Smooth muscle cell (in vitro differentiated cells): ENCODE results near the gene NUDT7. TPM values are rescaled to one million over a fixed set of nuclear protein-coding genes. Genes with fewer than 3 reads are reported as not detected.

ENCODE experiments used
- DNase-seq: peaks from one replicate; lab custom pipeline; 2025; ENCODE audit not compliant: unreplicated experiment; lab: John Stamatoyannopoulos, UW
- H2AFZ ChIP-seq: fragments of 200-600 bp; sonication (generic); 2 replicates; pipeline ENCODE4 v1.6.0; 2016; ENCODE audit warnings: antibody characterized with exemption, low read depth, mild to moderate bottlenecking
- H3F3A ChIP-seq: fragments of 200-600 bp; sonication (generic); 2 replicates; pipeline ENCODE4 v1.6.0; 2017; ENCODE audit warnings: antibody characterized with exemption, low read depth
- H3K27ac ChIP-seq: fragments of 200-600 bp; sonication (generic); 2 replicates; pipeline ENCODE4 v1.5.1; 2016; ENCODE audit warnings: low read depth, mild to moderate bottlenecking
- H3K27me3 ChIP-seq: fragments of 200-600 bp; sonication (generic); 2 replicates; pipeline ENCODE4 v1.6.1; 2016; ENCODE audit warnings: low read depth, mild to moderate bottlenecking
- H3K36me3 ChIP-seq: fragments of 200-600 bp; sonication (generic); 2 replicates; pipeline ENCODE4 v1.5.1; 2016; ENCODE audit warnings: low read depth
- H3K4me1 ChIP-seq: fragments of 200-600 bp; sonication (generic); 2 replicates; pipeline ENCODE4 v1.5.1; 2016; ENCODE audit warnings: low read depth
- H3K4me2 ChIP-seq: fragments of 200-600 bp; sonication (generic); 2 replicates; pipeline ENCODE4 v1.6.0; 2016; ENCODE audit warnings: mild to moderate bottlenecking
- H3K4me3 ChIP-seq: fragments of 200-600 bp; sonication (generic); 2 replicates; pipeline ENCODE4 v1.5.1; 2016; ENCODE audit warnings: mild to moderate bottlenecking
- H3K79me2 ChIP-seq: fragments of 200-600 bp; sonication (generic); 2 replicates; pipeline ENCODE4 v1.6.0; 2016; ENCODE audit warnings: low read depth, mild to moderate bottlenecking
- H3K9ac ChIP-seq: fragments of 200-600 bp; sonication (generic); 2 replicates; pipeline ENCODE4 v1.6.0; 2016; ENCODE audit warnings: low read depth
- H3K9me3 ChIP-seq: fragments of 200-600 bp; sonication (generic); replicated peaks from 2 replicates; pipeline ENCODE4 v1.5.1; 2016; ENCODE audit warnings: low read depth
- H4K20me1 ChIP-seq: fragments of 200-600 bp; sonication (generic); 2 replicates; pipeline ENCODE4 v1.6.0; 2016; ENCODE audit warnings: low read depth
- CTCF ChIP-seq: fragments of 200-600 bp; sonication (generic); IDR thresholded peaks from 2 replicates; pipeline ENCODE4 v1.5.1; 2017; ENCODE audit warnings: borderline replicate concordance, mild to moderate bottlenecking, antibody characterized with exemption; ENCODE audit not compliant: insufficient read depth, poor library complexity, severe bottlenecking
- WGBS: methylation state at CpG from one replicate; pipeline ENCODE4 v1.1.7; 2016; ENCODE audit warnings: low lambda C conversion rate; 5-methylcytosine and 5-hydroxymethylcytosine counted together
- polyA plus RNA-seq: library from polyadenylated mRNA; unstranded; fragments of >200 nt; fragmentation: Nextera tagmentation; extraction: Ambion mirVana; gene quantifications from 2 replicates; pipeline ENCODE4 v1.2.1, GENCODE V29; 2016
- total RNA-seq: library from RNA; depleted of rRNA; stranded (reverse); fragments of >200 nt; gene quantifications from 2 replicates; pipeline ENCODE4 v1.2.3, GENCODE V29; 2014

Gene NUDT7
- total and polyA plus RNA-seq, 2 experiments from 2014 or later = 2.8 to 4.6 TPM

- Histone ChIP-seq H3K27me3 (peaks cover 47% of the 10 kb centered on the region), H3K4me3 (peak overlapping the region; percentile 69), H3K79me2 (no peaks in the 10 kb centered on the region), H4K20me1 (no peaks in the 10 kb centered on the region), H3K36me3 (no peaks in the 10 kb centered on the region), H3F3A (no peaks in the 10 kb centered on the region), H3K9me3 (no peaks in the 10 kb centered on the region), H2AFZ (peak overlapping the region; percentile 98), H3K27ac (no peak overlapping the region), H3K4me2 (peak overlapping the region; percentile 98), H3K9ac (no peak overlapping the region), H3K4me1 (peaks cover 10% of the 10 kb centered on the region)
- DNase-seq = no peak
- WGBS = 5% methylated on average over 34 of the region's 34 CpGs
- TF ChIP-seq CTCF = no peak
Observed at GRCh38 chr16:77789085-77790008, 67.0 kb downstream of the NUDT7 start.

- no peak for TF ChIP-seq CTCF
- Histone ChIP-seq H3K4me3 (no peak overlapping the region), H3K9me3 (no peaks in the 10 kb centered on the region), H3K27ac (no peak overlapping the region), H2AFZ (no peak overlapping the region), H3F3A (no peaks in the 10 kb centered on the region), H3K36me3 (no peaks in the 10 kb centered on the region), H3K4me2 (peak overlapping the region; percentile 98), H3K79me2 (no peaks in the 10 kb centered on the region), H3K9ac (no peak overlapping the region), H4K20me1 (no peaks in the 10 kb centered on the region), H3K4me1 (peaks cover 10% of the 10 kb centered on the region), H3K27me3 (peaks cover 47% of the 10 kb centered on the region)
- WGBS = 22% methylated on average over 11 of the region's 11 CpGs
- no peak for DNase-seq
Observed at GRCh38 chr16:77790009-77790372, 67.7 kb downstream of the NUDT7 start.

- peaks cover 47% of the 10 kb centered on the region for H3K27me3 ChIP-seq
Observed at GRCh38 chr16:77790912-77791311, 68.6 kb downstream of the NUDT7 start.

More at GRCh38 chr16:77790912-77791311, 68.6 kb downstream of the NUDT7 start:
- Histone ChIP-seq H3K36me3 (no peaks in the 10 kb centered on the region), H3K4me1 (peaks cover 10% of the 10 kb centered on the region), H3K9ac (no peak overlapping the region), H3F3A (no peaks in the 10 kb centered on the region), H3K9me3 (no peaks in the 10 kb centered on the region), H3K79me2 (no peaks in the 10 kb centered on the region), H4K20me1 (no peaks in the 10 kb centered on the region), H2AFZ (no peak overlapping the region), H3K4me3 (no peak overlapping the region), H3K27ac (no peak overlapping the region), H3K4me2 (no peak overlapping the region)
- no peak for TF ChIP-seq CTCF
- WGBS = 84% methylated on average over 3 of the region's 3 CpGs
- no peak for DNase-seq

Other genes starting within 250 kb of the NUDT7 start
- gene VAT1L, start 66.0 kb downstream of the NUDT7 start, total RNA-seq = 4.8 and 5.4 TPM in 2 replicates
- gene VAT1L, start 66.0 kb downstream of the NUDT7 start, polyA plus RNA-seq = 2.5 and 4.0 TPM in 2 replicates